HG03095 (cell line): ENCODE results near the gene KLC4.
"Not testable (repeated sequence)": the region's sequence is repeated elsewhere in the genome, so short reads cannot be mapped to it uniquely, and the experiment has no call there.

Source experiments
- ATAC-seq: cut with Tn5 transposase; IDR thresholded peaks from one replicate; pipeline ENCODE4 v1.9.1; 2021; ENCODE audit warnings: moderate library complexity; ENCODE audit not compliant: unreplicated experiment

The KLC4 gene

DNA sequence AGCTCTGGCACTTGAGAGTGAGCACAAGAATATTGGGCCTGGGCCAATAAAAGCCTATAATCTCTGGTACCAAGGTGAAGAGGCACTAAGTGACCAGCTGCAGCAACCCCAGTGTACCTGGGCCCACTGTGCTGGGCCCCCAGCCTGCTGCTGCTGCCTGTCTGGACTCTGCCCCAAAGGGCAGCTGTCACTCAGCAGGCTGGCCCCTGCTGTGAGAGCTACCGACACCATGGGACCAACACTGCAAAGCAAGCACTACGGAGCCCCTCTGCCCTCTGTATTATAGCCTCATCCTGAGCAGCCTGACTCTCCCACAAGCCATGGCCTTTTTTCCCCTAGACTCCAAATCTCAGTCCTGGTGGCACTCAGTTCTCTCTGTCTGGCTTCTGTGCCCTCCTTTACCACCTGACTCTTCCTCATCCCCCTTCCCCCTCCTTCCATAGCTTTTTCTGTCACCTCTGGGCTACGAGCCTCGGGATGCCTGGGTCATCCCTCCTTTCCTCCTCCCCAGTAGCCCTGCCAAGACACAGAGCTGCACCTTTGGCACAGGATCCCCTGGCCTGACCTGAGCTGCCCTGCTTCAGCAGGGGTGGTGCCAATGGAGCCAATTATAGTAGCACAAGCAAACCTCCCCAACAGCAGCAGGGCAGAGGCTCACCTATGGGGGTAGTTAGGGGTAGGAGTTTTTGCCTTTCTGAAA, 23.8 kb upstream of the KLC4 start:
- no peak for ATAC-seq

DNA sequence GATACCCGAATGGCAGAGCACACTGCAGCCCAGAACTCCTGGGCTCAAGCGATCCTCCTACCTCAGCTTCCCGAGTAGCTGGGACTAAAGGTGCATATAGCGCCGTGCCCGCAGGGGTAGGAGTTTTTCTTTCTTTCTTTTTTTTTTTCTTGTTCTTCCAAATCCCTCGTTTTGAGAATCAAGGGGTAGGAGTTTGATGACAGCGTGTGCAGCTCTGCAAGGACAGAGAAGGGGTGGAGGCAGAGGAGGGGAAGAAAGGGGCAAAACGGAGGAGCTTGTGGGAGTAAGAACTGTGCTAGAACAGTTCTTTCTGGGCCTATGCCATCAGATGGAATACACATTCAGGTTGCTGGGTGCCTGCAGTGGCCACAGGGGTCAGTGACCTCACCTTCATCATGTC, 22.7 kb upstream of the KLC4 start:
- ATAC-seq = no peak

DNA sequence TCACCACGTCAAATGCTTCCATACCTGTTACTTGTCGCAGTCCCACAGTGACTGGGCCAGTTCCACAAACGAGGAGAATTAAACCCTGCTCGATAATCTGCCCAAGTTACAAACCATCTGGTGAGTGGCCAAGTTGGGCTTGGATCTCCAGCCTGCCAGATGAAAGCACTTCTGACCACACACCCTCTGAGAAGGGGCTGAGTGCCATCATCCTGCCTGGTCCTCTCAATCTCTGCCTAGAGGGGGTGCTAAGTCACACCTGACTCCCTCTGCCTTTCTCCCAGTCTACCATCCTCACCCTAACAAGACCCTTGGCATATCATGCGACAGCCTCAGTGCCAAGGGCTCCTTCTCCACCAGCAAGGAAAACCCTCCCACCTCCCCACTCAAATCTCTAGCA, 22.2 kb upstream of the KLC4 start:
- ATAC-seq = no peak

DNA sequence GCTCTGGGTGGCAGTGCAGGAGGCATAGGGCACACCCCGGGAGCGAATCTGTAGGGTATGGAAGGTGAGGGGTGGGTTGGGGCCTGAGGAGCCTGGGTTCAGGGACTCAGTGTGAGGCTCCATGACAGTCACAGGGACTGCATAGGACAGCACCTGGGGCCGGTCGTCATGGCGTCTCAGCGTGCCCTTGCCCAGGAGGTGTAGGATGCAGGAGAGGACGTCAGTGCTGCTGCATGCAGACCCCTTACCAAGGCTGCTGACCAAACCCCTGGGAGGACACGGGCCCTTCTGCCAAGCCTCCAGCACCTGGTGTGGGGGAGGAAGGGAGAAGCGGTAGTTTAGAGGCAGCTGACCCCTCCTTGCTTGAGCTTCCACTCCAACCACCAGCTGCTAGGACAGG, 21.7 kb upstream of the KLC4 start:
- ATAC-seq = no peak

DNA sequence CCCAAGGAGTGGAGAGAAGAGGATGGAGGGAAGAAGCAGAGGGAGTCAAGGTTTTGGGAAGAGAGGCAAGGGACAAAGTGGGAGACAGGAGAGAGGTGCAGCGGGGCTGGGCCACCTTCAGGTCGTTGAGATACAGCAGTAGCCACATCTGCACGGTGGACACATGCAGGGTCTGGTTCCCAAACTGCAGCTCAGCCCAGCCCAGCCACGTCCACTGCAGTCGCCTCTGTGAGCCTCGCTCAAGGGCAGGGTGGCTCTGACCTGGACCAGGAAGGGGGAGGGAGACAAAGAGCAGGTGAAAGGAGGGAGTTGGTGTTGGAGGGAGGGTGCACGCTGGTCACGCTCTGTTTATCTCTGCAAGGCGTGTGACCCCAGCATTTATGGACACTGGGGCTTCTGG, 20.7 kb upstream of the KLC4 start:
- no peak for ATAC-seq

DNA sequence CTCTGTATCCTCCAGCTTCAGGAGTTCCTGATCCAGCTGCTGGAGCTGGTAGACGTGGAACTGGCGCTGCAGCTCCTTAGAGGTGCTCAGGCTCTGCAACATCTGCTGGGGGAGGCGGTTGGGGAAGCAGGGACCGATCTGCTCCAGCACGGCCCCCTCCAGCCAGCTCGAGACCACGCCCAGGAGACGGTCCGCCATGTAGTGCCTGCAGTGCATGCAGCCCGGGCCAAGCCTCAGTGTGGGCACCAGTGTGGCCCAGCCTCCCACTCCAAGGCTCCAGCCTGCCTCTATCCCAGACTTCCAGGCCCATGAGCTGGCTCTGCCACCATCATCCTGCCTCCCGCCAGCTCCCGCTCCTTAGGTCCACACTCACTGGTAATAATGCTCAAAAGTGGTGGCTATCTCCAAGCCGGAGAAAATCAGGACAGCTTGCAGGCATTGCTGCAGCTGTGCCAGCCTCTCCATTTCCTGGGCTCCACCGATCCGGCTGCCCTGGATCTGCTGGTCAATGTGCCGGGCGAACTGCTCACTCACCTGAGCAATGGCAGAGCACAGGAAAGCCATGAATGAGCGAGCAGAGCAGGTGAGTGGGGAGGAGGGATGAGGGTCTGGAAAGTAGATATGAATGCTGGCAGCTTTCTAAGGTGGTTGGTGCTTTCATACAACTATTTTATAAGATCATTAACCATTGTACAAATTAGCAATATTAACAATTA, 18.7 kb upstream of the KLC4 start:
- no peak for ATAC-seq

DNA sequence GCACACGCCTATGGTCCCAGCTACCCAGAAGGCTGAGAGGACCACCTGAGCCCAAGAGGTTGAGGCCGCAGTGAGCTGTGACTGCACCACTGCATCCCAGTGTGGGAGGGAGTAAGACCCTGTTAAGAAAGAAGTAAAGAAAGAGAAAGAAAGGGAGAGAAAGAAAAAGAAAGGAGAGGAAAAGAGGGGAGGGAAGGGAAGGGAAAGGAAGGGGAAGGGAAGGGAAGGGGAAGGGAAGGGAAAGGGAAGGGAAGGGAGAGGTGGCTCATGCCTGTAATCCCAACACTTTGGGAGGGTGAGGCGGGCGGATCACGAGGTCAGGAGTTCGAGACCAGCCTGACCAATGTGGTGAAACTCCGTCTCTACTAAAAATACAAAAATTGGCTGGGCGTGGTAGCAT, 18.0 kb upstream of the KLC4 start:
- ATAC-seq = not testable (repeated sequence)

DNA sequence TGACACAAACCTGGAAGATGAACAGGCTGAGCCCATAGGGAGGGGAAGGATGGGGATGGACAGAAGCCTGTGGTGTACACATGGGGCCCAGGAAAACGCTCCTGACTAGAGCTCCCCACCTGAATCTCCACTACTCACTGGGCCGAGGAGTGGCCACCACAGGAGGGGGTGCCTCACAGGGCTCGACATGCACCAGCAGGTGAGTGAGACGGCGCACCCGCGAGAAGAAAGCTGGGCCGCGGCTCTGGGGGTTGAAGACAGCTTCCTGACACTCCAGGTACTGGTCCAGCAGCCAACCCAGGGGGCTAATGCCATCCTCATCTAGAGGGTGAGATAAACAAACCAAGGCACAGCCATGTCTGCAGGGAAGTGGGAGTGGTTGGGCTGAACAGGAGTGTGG, 16.1 kb upstream of the KLC4 start:
- ATAC-seq = no peak

DNA sequence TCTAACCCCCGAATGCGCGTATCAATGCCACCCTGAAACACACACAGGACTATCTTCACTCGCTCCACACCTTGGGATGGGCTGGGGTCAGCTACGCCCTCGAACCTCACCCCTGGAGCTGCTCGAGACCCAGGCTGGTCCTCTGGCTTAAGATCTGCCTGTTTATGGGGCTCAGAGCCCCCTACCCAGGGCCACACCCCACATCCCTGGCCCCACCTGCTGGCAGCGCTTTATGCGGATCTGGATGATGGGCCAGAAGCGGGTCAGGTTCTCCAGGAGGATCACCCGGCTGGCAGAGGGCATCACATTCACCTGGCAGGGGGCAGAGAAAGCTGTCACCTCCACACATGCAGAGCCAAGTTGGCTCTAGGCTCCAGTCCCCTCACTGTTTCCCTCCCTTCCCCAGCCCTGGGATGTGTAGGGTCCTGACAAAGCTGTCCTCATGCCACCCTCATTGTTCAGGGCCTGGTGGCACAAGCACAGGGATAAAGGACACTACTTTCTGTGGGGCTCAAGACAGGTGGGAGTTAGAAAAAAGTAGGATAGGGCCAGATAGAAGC, 14.0 kb upstream of the KLC4 start:
- no peak for ATAC-seq

DNA sequence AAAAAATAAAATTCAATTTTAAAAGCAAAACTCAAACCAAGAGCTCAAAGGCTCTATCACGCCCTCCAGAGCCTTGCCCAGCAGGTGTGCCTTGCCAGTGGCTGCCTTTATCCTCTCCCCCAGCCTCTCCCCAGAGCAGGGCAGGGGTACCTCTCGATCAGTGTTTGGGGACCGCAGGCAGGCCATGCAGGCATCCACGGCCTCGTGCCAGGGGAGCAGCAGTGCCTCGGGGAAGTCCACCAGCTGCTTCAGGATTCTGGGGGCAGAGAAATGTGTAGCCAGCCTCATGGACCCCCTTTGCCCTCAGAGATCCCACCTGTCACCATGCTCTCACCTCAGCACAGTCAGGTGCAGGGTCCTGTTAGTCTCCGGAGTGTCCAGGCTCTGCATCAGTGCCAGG, 11.4 kb upstream of the KLC4 start:
- ATAC-seq = no peak

DNA sequence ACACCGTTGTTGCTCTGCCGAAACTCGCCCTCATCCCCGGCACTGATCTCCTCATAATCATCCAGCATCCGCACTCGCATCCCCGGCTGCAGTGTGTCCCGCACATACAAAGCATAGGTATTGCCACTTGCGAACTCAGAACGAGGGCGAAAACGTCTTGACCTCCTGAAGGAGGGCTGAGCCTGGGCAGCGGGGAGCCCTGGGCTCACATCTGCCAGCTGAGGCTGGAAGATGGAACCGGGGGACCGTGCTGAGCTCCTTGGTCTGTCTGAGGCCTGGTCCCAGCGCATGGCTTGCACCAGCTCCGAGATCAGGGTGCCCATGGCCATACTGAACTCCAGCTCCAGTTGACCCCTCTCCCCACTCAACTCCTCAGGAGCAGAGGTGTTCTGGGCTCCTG, 8.4 kb upstream of the KLC4 start:
- no peak for ATAC-seq

DNA sequence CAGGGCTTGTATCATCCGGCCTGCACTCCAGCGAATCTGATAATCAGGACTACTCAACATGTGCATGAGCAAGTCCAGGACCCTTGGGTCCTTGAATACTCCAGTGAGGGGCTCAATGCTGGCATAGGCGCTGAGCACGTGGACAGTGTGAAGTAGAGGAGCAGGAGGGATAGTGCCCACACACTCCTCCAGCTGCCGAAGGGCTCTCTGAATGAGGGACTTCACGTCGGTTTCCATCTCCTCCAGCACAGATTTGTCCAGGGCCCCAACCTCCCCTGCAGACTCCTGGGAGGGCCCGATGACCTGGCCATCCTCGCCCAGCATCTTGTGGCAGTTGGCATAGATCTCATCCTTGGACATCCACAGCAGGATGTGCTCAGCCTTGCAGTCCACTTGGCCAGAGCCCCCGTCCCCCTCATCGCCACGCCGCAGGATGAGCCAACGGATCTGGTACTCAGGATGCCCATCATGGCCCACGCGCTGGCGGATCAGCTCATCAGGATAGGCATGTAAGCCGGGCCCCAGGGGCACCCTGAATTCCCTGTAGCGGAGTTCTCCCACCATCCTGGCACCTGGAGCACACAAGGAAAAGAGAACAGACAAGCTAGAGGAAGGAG, 7.1 kb upstream of the KLC4 start:
- ATAC-seq = no peak

DNA sequence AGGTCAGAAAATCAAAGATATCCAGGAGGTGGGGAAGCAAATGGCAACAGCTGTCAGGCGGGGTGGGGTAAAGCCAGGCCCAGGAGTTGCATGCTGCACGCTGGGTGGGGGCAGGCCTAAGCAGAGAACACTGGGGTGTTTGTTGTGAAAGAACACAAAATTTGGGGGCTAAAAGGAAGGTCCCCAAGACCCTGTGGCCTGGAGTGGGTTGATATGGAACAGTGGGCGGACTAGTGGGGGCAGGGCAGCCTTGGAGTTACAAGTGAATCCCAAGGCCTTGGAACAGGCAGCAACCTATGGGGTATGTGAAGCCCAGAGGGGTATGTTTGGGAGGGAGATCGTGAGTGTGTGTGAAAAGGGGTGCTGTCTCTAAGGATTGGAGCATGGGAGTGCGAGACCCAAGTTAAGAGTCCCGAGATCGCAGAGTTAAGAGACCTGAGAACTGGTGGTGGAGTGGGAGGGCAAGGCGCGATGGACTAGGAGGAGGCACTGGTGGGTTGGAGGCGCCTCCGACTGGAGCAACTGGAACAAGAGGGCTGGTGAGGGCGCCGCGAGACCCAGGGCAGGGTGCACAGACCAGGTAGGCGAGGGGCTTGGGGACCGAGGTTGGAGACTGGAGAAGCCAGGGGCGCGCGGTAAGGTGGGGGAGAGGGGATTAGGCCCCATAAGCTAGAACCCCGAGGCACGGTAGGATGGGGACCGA, 6.4 kb upstream of the KLC4 start:
- peak; percentile 16 for ATAC-seq

DNA sequence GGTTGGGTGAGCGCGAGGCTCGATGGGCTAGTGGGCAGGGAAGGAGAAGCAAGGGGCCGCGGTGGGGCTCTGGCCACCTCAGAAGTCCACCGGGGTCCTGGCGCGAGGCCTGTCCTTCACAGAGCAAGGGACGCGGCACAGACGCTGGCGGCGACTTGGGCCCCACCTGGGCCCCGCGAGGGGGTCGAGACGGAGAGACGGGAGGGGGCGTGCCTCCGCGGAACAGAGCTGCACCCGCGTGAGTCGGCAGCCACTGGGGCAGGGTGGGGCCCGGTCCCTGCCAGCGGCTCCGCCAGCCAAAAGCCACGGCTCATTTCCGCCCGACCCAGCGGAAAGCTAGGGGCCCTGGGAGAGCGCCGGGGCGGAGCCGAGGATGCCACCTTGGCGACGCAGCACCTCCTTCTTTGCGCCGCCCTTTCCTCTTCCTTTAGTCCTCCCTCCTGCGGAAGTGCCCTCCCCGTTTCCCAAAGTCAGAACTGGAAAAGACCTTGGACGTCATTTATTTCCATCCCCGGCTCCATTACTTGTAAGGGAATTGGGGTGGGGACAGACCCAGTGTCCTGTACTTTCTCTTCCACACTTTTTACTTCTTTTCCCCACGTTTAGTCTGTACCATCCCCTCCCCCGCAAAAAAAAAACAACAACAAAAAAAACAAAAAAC, 5.8 kb upstream of the KLC4 start, which contains the start of gene CUL7:
TSS of gene CUL7 (minus strand) at position 307 of the 661 bp plus-strand sequence. CDS start 1,063 bp downstream, outside the sequence.
- ATAC-seq = peak; percentile 78

DNA sequence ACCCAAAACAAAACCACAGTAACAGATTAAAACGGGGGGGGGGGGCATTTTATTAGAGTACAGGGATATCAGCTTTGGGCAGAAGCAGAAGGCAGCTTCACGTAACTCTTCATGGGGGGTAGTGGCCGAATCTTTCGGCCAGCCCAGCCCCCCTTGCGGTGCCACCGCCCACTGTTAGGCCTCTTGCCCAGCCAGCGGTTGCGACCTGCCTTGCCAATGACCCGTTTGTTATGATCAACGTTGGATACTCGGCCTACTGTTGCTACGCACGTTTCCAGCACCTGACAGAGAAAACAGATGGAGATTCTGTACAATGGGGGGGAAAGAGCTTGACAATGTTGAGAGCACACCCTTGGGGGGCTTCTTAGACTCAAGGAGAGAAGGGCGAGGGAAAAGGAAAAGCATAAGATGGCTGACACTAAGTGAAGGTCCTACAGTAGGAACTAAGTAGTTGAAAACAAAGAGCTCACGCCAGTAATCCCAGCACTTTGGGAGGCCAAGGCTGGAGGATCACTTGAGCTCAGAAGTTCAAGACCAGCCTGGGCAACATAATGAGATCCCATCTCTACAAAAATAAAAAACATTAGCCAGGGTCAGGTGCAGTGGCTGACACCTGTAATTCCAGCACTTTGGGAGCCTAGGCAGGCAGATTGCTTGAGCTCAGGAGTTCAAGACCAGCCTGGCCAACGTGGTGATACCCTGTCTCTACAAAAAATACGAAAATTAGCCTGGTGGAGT, 5.1 kb upstream of the KLC4 start:
- ATAC-seq = no peak

DNA sequence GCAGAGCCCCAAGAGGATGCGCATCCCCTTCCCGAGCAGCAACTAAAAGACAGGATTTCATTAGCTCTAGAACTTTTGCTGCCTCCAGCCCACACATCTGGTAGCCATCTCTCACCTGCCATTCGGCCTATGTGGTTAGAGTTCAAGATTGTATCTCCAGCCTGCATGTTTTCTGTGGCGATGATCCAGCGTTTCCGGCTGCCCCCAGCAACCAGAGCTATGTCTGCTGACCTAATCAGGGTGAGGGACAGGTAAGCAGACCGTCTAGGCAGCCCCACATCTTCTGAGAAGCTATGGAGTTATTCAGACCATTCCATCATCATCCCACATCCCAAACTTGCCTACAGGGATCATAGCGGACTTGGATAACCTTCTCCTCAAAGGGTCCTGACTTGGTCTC, 3.5 kb upstream of the KLC4 start:
- no peak for ATAC-seq

DNA sequence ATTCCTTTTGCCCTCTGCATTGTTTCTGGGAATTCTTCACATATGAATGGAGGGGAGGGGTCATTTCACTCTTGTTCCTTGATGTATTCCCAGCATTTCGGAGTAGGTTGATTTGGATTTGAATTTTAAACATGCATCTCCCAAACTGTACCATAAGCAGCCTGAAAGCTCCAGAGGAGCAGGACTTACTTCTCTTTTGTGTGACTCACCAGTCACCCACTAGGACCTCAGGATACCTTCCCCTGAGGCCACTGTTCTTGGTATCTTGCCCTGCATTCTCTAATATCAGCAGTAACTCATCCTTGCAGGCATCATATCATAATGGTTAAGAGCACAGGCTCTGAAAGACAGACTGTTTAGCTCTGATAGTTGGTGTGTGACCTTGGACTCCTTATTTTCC, 900 bp upstream of the KLC4 start:
- no peak for ATAC-seq

DNA sequence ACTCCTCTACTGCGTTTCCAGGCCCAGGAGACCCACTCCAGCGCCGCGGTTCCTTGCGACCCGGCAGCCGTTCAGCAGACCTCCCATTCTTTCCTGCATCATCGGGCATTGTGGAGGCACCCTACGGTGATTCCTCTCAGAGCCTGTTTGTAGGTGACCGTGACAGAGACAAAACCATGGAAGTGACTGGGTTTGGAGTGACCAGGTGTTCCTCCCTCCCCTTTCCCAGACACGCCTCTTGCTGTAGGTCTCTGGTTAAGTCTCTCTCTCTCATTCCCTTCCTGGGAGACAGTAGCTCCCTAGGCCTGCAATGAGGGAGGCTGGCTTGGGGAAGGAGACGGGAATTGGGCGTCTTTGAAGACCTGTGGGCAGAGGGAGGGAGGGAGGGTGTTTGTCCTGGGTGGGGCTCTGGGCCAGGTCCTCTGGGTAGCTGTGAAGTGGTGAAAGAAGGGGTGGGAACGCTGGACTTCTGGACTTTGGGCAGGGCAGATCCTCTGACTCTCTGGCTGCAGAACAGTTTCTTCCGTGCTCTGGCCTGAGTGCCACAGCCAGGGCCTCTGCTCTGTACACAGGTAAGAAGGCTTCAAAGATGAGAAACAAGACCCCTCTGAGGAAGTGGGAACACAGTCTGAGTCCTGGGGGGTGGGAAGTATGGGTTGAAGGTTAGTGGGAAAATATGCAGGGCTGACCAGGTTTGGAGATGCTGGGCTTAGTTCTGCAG, 763 bp downstream of the KLC4 start:
- no peak for ATAC-seq
